DMS53 treated with DMSO at 0.1 percent for 48 hours (cell line): ENCODE data around the gene TPD52L2.
"Not testable (repeated sequence)": the region's sequence is repeated elsewhere in the genome, so short reads cannot be mapped to it uniquely, and the experiment has no call there.

Experiments
- DNase-seq: peaks from one replicate; lab custom pipeline; 2025; ENCODE audit not compliant: unreplicated experiment; lab: John Stamatoyannopoulos, UW

The TPD52L2 gene

GRCh38 chr20:63855363-63856097 is 9.5 kb upstream of the TPD52L2 start:
- no peak for DNase-seq

GRCh38 chr20:63856098-63856511 is 9.0 kb upstream of the TPD52L2 start:
- no peak for DNase-seq

GRCh38 chr20:63857764-63858392 is 7.2 kb upstream of the TPD52L2 start:
- no peak for DNase-seq

GRCh38 chr20:63858393-63859165 is 6.5 kb upstream of the TPD52L2 start:
- no peak for DNase-seq

GRCh38 chr20:63859166-63859699 is 5.8 kb upstream of the TPD52L2 start:
- no peak for DNase-seq

- DNase-seq: no peak
Observed at GRCh38 chr20:63860325-63861051, 4.6 kb upstream of the TPD52L2 start.

DNA sequence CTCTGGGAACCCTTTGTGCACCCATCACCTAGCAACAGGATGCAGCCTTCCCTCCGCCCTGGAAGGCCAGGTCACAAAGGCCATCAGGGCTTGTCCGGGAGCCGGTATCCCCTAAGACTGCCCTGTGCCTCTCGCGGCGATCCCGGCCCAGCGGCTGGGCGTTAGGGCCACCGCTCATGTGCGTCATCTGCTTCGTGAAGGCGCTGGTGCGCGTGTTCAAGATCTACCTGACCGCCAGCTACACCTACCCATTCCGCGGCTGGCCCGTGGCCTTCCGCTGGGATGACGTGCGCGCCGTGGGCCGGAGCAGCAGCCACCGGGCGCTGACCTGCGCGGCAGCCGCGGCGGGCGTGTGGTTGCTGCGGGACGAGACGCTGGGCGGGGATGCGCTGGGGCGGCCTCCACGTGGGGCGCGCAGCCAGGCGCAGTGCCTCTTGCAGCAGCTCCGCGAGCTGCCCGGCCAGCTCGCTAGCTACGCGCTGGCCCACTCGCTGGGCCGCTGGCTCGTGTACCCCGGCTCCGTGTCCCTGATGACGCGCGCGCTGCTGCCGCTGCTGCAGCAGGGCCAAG is 3.6 kb upstream of the TPD52L2 start, which contains the start of gene ABHD16B:
Gene ABHD16B (plus strand): TSS at position 134 of the 570 bp plus-strand sequence. CDS start 43 bp downstream, at position 177.
- DNase-seq: no peak

- no peak for DNase-seq
Observed at GRCh38 chr20:63861981-63862901, 2.8 kb upstream of the TPD52L2 start.

DNA sequence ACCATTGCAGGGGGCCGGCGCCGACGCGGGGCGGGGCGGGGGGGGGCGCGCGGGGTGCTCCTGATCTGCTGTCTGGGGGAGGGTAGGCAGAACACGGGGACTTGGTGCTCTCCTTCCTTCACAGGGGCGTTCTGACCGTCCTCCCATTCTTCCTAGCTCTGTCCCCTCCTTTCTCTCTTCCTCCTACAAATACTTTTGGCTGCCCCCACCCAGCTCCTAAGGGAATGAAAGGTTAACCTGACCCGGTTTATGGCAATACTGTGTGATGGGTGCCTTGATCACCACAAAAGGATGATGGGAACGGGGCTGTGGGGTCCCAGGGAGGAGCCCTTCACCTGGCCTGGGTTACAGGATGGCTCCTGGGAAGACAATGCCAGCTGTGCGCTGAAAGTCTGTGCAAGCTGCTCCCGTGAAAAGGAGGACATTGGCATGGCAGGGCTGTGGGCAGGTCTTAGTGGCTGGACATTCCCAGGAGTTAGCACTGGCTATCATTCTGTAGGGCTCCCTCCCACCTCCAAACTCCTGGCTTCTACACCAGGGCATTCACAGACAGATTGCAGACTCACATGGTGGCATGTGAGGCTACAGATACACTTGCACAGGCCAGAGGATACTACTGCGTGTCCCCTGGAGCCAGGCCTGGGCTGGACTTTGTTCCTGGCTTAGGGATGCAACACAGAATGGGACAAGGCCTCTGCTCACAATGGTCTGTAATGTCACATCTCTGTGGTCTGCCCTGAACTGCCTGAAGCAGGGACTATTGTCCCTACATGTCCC is 1.9 kb upstream of the TPD52L2 start:
- DNase-seq: no peak

- DNase-seq: peak; percentile 76
Observed at GRCh38 chr20:63863798-63864544, 1.1 kb upstream of the TPD52L2 start.

DNA sequence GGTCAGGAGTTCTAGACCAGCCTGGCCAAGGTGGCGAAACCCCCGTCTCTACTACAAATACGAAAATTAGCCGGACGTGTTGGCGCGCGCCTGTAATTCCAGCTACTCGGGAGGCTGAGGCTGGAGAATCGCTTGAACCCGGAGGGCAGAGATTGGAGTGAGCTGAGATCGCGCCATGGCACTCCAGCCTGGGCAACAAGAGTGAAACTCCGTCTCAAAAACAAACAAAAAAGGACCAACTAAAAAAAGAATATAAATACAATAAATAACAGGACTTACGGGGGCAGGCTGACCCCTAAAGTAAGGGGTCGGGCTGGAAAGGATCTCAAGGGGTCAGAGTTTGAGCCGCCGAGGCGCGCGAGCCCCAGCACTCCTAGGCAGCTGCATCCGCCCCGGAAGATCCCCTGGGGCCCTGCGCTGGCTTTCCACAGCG is 509 bp upstream of the TPD52L2 start:
- no peak for DNase-seq

GRCh38 chr20:63867042-63867441 is 2.0 kb downstream of the TPD52L2 start:
- not testable (repeated sequence) for DNase-seq

DNA sequence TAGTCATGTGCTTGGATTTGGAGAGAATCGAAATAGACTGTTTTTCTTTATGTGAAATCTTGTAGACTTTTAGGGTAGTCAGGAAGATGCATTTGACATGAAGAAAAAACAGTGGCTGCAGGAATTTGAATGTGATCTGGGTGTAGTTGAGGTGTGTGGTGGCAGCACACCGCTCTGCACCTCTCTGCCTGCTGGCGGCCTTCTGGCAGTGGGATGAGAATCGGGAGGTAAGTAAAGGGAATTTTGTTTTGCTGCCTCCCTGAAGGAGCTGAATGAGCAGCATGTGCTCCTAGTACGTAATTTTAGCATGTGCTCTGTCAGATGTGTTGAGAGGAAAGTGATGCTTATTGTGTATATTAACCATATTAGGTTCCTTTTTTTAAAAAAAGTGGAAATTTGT is 3.2 kb downstream of the TPD52L2 start:
- no peak for DNase-seq

DNA sequence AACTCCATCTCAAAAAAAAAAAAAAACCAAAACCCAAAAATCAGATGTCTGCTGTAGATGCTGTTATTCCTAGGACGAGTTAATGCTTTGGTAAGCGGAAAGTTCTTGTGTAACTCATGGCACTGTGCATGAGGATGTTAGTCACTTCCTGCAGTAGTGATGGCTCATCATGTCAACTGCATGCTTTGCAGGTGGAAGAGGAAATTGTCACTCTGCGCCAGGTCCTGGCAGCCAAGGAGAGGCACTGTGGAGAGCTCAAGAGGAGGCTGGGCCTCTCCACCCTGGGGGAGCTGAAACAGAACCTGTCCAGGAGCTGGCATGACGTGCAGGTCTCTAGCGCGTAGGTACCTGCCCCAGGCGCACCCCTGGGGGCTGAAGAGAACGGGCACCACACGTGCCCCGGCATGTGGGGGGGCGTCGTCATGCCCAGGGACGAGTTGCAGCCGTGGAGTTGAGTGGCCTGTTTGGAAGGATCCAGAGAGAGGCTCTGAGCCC is 8.5 kb downstream of the TPD52L2 start:
- no peak for DNase-seq

- DNase-seq: not testable (repeated sequence)
Observed at GRCh38 chr20:63874241-63874640, 9.2 kb downstream of the TPD52L2 start.

DNA sequence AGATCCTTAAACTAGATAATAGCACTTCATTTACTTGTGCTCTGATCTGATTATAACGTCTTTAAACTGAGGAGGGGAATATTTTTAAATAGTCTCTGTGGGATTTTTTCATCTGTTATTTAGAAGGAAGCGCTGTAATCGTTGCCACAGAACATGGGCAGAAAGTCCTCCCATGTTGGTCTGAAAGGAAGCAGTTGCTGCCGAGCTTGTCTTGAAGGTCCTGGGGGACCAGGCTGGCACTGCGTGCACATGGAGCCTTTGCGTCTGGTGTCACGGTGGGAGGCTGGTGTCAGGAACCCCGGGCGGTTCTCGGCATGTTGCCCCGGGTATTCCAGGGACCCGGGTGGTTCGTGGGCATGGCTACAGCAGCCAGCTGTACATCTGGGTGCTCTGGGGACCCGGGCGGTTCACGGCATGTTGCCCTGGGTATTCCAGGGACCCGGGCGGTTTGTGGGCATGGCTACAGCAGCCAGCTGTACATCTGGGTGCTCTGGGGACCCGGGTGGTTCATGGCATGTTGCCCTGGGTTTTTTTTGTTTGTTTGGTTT is 11.5 kb downstream of the TPD52L2 start:
- DNase-seq: no peak

DNA sequence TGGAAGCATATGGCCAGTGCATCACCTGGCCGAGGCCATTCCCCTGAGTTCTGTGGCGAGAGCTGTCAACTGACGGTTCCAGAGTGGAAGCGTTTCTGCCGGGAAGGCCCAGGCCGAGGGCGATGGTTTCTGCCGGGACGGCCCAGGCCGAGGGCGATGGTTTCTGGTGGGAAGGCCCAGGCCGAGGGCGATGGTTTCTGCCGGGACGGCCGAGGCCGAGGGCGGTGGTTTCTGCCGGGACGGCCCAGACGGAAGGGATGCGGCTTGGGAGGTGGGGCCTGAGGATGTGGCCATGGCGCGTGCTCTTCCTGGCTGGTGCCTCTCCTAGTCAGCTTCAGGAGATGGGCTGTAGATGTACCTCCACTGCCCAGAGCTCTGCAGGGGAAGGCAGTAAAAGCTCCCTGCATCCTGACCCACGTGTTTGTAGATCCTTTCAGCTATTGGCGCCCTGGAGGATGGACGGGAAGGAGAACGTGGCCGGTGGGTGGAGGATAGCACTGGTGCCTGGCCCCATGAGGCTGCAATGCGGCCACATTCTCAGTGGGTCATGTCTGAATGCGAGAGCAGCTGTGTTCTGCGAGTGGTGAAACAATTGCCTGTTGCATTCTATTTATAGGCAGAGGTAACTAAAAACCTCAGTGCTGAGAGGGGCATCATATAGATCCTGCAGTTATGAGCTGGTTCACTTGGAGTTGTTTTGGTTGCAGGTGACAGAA is 12.8 kb downstream of the TPD52L2 start:
- DNase-seq: no peak
